Limb (tissue), 2 donors: ENCODE measurements around the gene NRXN3.
"Not testable (repeated sequence)": the region's sequence is repeated elsewhere in the genome, so short reads cannot be mapped to it uniquely, and the experiment has no call there.

Experiments
- DNase-seq, 2 donors: peaks; one replicate each; pipeline ENCODE4 v3.0.0-alpha.2; 2016; ENCODE audit errors: extremely low spot score in 2 of 2

The NRXN3 gene

DNA sequence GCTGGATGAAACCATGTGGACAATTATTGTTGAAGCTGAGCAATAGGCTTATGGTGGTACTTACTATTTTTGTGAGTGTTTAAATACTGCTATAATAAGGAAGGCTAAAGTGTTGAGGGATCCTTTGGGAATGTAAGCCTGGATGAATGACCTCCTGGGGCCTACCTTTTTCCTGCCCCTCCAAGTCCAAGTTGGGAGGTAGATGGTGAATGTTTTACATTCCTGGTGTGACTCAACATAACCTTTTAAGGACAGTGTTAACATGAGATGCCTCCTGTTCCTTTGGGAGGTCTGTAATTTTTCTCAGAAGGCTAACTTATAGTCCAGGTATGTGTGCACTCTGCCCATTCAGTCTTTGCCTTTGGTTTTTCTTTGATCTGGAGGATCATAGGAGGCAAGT, 315.9 kb downstream of the NRXN3 start:
- DNase-seq = no peak

DNA sequence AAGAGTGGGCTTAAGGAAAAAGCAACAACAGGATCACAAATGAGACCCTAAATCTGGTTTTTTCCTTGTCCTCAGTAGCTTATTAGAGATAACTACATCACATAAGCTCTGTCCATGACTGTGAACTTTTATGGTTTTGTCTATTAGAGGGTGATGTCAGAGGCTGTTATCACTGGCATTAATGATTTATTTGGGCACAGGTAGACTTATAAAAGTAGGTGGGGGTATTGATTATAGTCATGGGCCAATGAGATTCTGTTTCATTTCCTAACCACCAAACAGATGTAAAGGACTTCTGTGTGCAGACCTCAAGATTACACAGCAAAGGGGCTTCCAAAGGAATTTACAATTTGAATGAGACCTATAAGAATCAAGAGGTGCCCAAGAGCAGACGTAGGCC, 316.4 kb downstream of the NRXN3 start:
- no peak for DNase-seq

GRCh38 chr14:78487573-78487972, 317.4 kb downstream of the NRXN3 start:
- DNase-seq = not testable (repeated sequence)

DNA sequence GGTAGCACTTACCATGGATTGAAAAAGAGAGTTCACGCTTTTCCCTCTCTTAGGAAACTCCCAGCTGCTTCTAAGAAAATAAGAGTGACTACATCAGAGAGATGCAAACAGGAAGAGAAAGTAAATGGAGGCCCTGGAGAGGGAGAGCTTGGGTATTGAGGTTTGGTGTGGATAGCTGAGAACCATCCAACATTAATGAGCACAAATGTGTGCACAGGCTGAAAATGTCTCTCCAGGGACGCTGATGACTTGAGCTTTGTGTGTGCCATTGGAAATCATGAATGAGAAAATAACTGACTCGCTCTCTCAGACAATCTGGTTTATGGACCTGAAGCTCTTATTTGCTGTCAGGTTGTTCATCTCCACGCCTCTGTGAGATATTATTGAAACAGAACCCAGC, 318.8 kb downstream of the NRXN3 start:
- DNase-seq = no peak

- no peak for DNase-seq
Measured at GRCh38 chr14:78491048-78491447, 320.9 kb downstream of the NRXN3 start.

- no peak for DNase-seq
Measured at GRCh38 chr14:78498062-78498595, 328.0 kb downstream of the NRXN3 start.

DNA sequence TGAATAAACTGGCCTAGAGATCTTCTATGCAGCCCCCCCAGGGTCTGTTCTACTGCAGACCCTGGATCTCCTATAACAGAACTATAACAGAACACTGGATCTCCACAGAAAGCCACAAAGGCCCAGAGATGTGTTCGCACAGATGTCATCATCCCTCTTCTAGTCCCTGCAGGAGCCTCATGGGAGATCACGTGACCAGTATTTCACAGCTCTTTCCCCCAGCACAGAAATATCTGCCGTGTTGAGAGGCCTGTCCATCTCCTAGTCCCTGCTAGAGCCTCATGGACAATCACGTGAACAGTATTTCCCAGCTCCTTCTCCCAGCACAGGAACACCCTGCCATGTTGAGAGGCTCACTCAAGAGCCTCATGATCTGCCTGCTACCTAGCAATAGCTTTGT, 331.7 kb downstream of the NRXN3 start:
- DNase-seq = no peak

- no peak for DNase-seq
Measured at GRCh38 chr14:78508023-78508422, 337.9 kb downstream of the NRXN3 start.

DNA sequence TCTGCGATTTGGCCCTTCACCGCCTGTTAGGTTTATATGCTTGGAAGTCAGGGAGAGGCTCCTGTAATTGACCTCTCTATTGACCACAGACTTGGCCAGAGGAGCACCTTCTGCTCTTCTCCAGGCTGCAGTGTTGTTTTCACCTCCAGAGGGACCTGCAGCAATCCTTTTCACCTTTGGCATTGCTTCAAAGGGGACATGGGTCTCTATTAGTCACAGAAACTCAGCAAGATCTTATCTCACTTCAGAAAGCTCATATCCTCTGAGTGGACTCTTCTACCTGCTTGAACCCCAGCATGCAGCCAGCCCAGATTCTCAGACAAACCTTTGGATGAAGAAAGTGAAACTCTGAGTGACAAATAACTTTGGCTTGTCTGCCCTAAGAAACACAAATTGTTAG, 339.3 kb downstream of the NRXN3 start:
- DNase-seq = no peak

- no peak for DNase-seq
Measured at GRCh38 chr14:78512021-78512420, 341.8 kb downstream of the NRXN3 start.

GRCh38 chr14:78519863-78520262, 349.7 kb downstream of the NRXN3 start:
- DNase-seq = peak; percentile 9 to 53

DNA sequence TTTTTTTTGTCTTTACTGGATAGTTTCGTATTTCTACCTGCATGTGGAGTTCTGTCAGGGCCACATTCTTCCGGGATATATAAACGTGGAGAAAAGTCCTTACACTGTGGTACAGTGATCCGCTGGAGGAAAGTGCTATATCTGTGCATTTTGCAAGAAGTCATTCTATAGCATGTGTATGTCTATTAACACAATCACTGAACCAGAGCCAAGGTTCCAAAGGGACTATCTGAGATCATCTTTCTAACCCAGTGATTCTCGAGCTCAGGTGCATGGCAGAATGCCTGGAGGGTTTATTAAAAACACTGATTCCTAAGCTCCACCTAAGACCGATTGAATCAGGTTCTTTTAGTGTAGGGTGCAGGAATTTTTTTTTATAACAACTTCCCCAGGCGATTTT, 354.0 kb downstream of the NRXN3 start:
- DNase-seq = no peak

- DNase-seq = no peak
Measured at GRCh38 chr14:78524766-78525165, 354.6 kb downstream of the NRXN3 start.

DNA sequence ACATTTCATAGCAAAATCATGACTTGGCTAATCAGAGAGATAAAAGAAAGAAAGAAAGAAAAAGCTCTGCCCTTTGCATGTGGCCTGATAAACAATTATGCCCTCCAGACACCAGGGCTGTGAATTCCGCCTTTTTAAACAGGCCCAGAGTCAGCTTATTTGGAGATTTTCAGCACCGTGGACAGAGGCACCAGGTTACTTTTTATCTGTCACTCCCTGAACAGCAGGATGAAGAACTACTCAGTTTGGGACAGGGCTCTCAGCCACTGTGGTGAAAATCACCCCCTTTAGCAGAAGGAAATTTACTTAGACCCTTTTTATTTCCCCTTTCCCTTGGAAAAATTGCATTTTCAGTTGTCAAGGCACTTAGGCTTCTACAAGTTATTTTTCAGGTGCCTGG, 359.9 kb downstream of the NRXN3 start:
- peak; percentile 16 to 42 for DNase-seq

GRCh38 chr14:78534141-78534540, 364.0 kb downstream of the NRXN3 start:
- DNase-seq = no peak

DNA sequence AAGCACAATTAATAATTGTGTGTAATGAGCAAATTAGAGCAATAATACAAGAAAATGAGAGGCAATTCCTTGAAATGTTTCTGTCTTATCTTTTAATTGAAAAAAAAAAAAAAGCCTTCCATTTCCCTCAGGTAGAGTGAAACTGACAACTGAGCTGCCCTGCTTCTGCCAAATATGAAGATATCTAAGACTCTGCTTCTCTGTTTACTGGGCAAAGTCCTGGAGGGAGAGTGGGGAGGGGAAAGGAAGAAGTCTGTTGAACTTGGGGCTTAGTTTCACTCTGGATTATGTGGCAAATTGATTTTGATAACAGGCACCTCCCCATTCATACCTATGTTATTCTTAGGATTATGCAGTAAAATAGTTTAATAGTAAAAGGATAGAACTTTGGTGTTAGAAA, 364.9 kb downstream of the NRXN3 start:
- no peak for DNase-seq

DNA sequence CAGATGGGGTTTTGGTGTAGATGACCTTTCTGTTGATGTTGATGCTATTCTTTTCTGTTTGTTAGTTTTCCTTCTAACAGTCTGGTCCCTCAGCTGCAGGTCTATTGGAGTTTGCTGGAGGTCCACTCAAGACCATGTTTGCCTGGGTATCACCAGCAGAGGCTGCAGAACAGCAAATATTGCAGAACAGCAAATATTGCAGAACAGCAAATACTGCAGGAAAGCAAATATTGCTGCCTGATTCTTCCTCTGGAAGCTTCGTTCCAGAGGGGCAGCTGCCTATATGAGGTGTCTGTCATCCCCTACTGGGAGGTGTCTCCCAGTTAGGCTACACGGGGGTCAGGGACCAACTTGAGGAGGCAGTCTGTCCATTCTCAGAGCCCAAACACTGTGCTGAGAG, 371.6 kb downstream of the NRXN3 start:
- DNase-seq = not testable (repeated sequence)

DNA sequence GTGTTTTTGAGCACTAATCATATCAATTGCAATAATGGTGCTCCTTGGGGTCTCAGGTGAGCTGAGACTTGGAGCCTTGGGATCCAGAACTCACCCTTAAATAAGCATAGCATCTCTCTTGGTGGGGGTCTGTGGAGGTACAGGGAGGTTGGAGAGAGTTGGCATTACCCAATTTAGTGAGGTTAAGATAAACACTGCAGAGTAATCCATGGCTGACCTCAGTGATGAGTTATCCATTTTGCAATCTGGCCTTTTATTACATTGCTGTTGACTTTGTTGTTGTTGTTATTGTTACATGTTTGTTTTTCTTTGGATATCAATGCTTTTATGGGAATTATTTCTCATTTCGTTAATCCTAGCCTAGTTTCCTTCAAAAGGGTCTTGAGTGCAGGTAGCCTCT, 373.3 kb downstream of the NRXN3 start:
- DNase-seq = no peak

DNA sequence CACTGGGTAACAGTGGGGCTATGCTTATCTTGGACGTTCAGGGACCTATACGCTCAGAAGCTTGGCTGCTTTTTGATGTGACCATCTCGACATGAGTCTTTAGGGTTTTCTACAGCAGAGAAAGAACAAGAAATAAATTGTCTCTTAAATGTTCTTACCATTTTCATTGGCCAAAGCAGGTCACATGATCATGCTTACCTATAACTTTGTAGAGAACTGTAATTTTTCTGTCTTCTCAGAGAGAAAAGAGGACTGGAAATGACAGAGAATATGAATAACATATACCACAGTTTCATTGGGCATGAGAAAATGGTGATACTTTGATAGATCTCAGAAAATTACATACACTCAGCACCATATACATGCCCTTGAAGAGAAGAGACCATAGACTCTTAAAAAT, 390.9 kb downstream of the NRXN3 start:
- no peak for DNase-seq

- DNase-seq = peak; percentile 57 to 84
Measured at GRCh38 chr14:78566026-78566858, 396.1 kb downstream of the NRXN3 start.

GRCh38 chr14:78566859-78567172, 396.6 kb downstream of the NRXN3 start:
- DNase-seq = no peak

DNA sequence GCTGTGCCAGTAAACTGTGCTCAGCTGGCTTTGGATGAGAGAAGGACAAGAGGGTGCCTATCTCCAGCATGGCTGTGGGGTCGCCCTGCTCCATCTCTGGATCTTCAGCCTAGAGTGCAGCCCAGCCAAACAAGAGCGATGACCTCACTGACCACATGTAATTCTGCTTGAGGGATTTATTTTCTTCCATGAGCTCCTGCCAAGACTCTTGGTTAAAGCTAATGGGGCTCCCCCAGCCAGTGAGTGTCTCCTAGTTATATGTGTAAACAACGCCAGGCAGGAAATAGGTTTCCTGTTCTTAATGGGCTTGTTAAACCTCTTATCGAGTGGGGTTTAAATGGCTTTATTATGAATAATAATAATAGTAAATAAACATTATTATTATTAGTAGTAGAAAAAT, 397.2 kb downstream of the NRXN3 start:
- DNase-seq = no peak

DNA sequence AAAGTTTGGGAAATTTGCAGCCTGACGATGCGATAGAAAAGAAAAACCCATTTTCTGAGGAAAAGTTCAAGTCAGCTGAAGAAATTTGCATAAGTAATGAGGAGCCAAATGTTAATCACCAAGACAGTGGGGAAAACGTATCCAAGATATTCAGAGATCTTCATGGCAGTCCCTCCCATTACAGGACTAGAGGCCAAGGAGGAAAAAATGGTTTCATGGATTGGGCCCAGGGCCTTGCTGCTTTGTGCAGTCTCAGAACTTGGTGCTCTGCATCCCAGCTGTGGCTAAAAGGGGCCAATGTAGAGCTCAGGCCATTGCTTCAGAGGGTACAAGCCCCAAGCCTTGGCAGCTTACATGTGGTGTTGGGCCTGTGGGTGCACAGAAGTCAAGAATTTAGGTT, 403.6 kb downstream of the NRXN3 start:
- DNase-seq = not testable (repeated sequence)
